Activated naive CD8-positive, alpha-beta T cell treated with anti-CD3 and anti-CD28 coated beads for 36 hours (primary cell): ENCODE results near the gene CDH6. TPM values are rescaled to one million over a fixed set of nuclear protein-coding genes. Genes with fewer than 3 reads are reported as not detected.
"Not testable (repeated sequence)": the region's sequence is repeated elsewhere in the genome, so short reads cannot be mapped to it uniquely, and the experiment has no call there.

ENCODE experiments used
- DNase-seq: peaks from one replicate; pipeline ENCODE4 v3.0.0; 2021
- H3K27ac Mint-ChIP-seq: one replicate; pipeline ENCODE4 v1.8.0; 2022; ENCODE audit warnings: mild to moderate bottlenecking, moderate library complexity, mixed read lengths
- H3K27me3 Mint-ChIP-seq: one replicate; pipeline ENCODE4 v1.8.0; 2022; ENCODE audit warnings: mild to moderate bottlenecking, mixed read lengths
- H3K36me3 Mint-ChIP-seq: one replicate; pipeline ENCODE4 v1.8.0; 2021; ENCODE audit warnings: mild to moderate bottlenecking, mixed read lengths
- H3K4me1 Mint-ChIP-seq: one replicate; pipeline ENCODE4 v1.8.0; 2021; ENCODE audit warnings: mixed read lengths
- H3K4me3 Mint-ChIP-seq: one replicate; pipeline ENCODE4 v1.8.0; 2022; ENCODE audit warnings: mild to moderate bottlenecking, moderate library complexity, mixed read lengths
- H3K9me3 Mint-ChIP-seq: one replicate; pipeline ENCODE4 v1.8.0; 2022; ENCODE audit warnings: mixed read lengths
- total RNA-seq, 2 experiments: library from RNA; stranded (reverse); gene quantifications; one replicate each; pipeline ENCODE4 v1.2.3, GENCODE V29; 2021

Gene CDH6
- total RNA-seq, 2 experiments from 2014 or later: not detected

DNA sequence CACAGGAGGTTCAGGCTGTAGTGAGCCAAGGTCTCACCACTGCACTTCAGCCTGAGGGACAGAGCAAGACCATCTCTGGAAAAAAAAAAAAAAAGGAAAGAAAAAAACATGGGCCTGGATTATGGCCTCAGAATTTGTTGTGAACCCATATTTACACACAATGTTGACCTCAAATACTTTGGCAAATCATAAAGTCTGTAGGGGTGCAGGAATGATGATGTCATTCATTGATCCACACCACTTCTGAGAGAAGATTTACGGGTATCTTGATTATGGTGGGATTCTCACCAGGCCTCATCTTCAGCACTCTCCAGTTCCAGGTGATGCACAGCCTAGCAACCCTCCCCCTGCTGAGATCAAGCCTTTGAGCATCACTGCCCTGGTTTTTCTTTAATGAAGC is 156.9 kb downstream of the CDH6 start:
- no peak overlapping the region for H3K27ac Mint-ChIP-seq
- no peaks in the 10 kb centered on the region for H3K9me3 Mint-ChIP-seq
- no peak for DNase-seq
- H3K4me1 Mint-ChIP-seq: no peaks in the 10 kb centered on the region
- H3K36me3 Mint-ChIP-seq: no peaks in the 10 kb centered on the region
- peaks cover 34% of the 10 kb centered on the region for H3K27me3 Mint-ChIP-seq
- no peak overlapping the region for H3K4me3 Mint-ChIP-seq

DNA sequence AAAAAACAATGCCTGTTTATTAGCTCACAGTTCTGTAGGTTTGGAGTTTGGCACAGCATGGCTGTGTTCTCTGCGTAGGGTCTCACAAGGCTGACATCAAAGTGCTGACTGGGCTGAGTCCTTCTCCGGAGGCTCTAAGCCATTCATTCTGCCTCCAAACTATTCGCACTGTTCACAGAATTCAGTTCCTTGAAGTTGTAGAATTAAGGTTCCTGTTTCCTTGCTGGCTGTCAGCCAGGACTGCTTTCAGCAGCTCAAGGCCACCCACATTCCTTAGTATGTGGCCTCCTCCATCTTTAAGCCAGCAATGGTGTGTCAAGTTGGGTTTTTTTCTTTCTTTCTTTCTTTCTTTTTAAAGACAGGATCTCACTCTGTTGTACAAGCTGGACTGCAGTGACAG is 161.9 kb downstream of the CDH6 start:
- Mint-ChIP-seq H3K4me3 (no peak overlapping the region), H3K9me3 (no peaks in the 10 kb centered on the region), H3K27me3 (peaks cover 15% of the 10 kb centered on the region)

DNA sequence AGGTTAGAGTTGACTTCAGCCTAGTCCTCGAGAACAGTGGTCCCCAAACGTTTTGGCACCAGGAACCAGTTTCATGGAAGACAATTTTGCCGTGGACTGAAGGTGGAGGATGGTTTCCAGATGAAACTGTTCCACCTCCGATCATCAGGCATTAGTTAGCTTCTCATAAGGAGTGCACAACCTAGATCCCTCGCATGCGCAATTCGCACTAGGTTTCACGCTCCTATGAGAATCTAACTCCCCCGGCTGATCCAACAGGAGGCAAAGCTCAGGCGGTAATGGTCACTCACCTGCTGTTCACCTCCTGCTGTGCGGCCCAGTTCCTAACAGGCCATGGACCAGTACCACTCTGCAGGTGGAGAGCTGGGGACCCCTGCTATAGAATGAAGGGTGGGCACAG is 163.6 kb downstream of the CDH6 start:
- H3K27me3 Mint-ChIP-seq: peaks cover 8% of the 10 kb centered on the region
- H3K4me1 Mint-ChIP-seq: no peaks in the 10 kb centered on the region
- no peaks in the 10 kb centered on the region for H3K36me3 Mint-ChIP-seq
- no peak overlapping the region for H3K4me3 Mint-ChIP-seq
- H3K27ac Mint-ChIP-seq: no peak overlapping the region
- no peaks in the 10 kb centered on the region for H3K9me3 Mint-ChIP-seq
- DNase-seq: no peak

More for the DNA sequence above, 161.9 kb downstream of the CDH6 start:
- Mint-ChIP-seq H3K36me3 (no peaks in the 10 kb centered on the region), H3K27ac (no peak overlapping the region), H3K4me1 (no peaks in the 10 kb centered on the region)
- DNase-seq: no peak

DNA sequence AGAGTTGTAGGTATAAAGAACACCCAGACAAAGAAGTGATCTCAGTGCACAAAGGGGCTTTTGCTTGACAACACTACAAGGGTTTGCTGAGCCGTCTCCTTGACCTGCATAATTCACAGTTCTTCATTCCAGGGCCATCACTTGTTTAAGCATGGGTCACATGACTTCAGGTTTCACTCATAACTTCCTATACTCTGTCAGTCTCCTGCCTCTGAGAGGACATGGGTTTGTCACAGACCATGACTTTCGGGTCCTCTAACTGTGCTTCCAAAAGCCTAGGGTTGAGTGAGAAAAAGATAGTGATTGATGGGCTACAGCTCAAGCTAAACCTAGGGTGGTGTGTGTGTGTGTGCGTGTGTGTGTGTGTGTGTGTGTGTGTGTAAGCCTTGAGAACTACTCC is 166.4 kb downstream of the CDH6 start:
- no peak overlapping the region for H3K27ac Mint-ChIP-seq
- no peaks in the 10 kb centered on the region for H3K4me1 Mint-ChIP-seq
- H3K4me3 Mint-ChIP-seq: no peak overlapping the region
- no peaks in the 10 kb centered on the region for H3K36me3 Mint-ChIP-seq
- H3K9me3 Mint-ChIP-seq: no peaks in the 10 kb centered on the region
- DNase-seq: no peak
- peaks cover 8% of the 10 kb centered on the region for H3K27me3 Mint-ChIP-seq

DNA sequence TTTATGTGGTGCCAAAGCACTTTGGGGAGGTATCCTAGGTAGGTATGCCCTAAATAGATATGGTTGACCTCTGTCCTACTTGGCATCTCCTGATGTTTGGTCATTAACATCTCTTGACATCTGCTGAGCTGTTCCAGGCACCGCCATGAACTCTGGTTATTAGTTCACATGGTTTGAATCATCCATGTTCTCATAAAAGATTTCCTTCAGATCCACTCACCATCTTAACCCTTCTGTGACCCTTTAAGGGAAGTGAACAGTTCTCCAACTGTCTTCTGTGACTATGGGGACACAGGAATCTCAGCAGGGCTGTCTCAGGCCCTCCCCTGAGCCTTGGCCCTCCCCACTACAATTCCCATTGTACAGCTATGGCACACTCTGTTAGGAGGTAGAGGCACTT is 167.7 kb downstream of the CDH6 start:
- H3K27me3 Mint-ChIP-seq: peaks cover 8% of the 10 kb centered on the region
- no peaks in the 10 kb centered on the region for H3K36me3 Mint-ChIP-seq
- no peaks in the 10 kb centered on the region for H3K9me3 Mint-ChIP-seq
- no peaks in the 10 kb centered on the region for H3K4me1 Mint-ChIP-seq
- H3K4me3 Mint-ChIP-seq: no peak overlapping the region
- DNase-seq: no peak
- no peak overlapping the region for H3K27ac Mint-ChIP-seq

DNA sequence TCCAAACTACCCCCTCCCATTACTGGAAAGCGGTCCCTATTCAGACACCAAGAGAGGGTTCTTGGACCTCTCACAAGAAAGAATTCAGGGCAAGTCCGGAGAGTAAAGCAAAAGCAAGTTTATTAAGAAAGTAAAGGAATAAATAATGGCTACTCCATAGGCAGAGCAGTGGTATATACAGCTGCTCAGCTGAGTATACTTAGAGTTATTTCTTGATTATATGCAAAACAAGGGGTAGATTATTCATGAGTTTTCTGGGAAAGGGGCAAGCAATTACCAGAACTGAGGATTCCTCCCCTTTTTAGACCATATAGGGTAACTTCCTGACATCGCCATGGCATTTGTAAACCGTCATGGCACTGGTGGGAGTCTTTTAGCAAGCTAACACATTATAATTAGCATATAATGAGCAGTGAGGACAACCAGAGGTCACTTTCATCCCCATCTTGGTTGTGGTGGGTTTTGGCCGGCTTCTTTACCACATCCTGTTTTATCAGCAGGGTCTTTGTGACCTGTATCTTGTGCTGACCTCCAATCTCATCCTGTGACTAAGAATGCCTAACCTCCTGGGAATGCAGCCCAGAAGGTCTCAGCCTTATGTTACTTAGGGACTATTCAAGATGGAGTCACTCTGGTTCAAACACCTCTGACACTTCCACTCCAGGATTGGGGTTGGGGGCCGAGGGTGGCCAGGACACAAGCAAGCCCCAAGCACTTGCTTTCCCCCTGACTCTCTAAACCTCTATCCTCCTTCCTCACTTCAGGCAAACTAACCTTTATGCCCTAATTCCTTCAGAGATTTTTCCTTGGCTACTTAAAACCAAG is 168.4 kb downstream of the CDH6 start:
- H3K4me1 Mint-ChIP-seq, H3K27ac Mint-ChIP-seq, H3K9me3 Mint-ChIP-seq, H3K27me3 Mint-ChIP-seq, H3K36me3 Mint-ChIP-seq, H3K4me3 Mint-ChIP-seq, DNase-seq: not testable (repeated sequence)

DNA sequence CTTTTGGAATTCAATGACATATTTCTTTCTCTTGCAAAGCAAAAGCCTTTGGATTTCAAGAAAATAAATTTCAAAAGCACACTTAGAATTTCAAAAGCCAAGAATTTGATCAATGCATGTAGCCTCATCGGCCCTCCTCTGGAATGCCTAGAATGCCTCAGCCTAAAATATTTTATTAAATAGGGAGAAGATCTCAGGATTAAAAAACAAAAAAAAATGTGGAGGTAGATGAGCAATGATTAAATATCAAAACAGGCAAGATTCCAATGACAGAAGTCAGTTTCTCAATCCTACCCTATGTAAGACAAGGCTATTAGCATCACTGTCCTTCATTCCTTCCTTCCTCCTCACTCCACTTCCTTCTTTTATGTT is 169.0 kb downstream of the CDH6 start:
- Mint-ChIP-seq H3K36me3 (no peaks in the 10 kb centered on the region), H3K27ac (no peak overlapping the region), H3K4me3 (no peak overlapping the region), H3K4me1 (no peaks in the 10 kb centered on the region), H3K9me3 (no peaks in the 10 kb centered on the region), H3K27me3 (peaks cover 8% of the 10 kb centered on the region)
- no peak for DNase-seq

DNA sequence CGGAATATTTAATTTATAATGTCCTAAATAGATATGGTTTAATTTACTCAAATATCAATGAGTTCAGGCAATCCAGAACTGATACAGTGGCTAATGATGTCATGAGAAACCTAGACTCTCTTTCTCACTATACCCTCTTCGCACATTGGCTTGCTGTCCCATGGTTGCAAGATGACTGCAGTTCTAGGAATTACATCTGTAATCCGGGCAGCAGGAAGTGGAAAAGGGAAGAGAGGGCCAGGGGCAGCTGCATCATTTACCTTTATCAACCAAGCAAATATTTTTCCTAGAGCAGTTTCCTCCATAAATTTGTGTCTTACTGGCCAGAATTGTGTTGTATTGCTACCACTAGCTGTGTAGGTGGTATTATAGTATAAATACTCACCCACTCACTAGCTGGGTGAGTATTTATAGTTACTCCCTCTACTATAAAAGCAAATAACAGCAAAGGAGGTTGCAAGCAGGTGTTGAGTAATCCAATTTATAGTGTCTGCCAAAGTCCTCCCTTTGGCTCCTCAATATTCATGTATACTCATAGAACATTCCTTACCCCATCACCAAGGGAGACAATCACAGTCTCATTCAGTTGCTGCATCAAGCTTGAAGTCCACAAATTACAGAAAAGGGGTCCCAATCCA is 169.6 kb downstream of the CDH6 start:
- H3K4me1 Mint-ChIP-seq: no peaks in the 10 kb centered on the region
- H3K4me3 Mint-ChIP-seq: no peak overlapping the region
- no peaks in the 10 kb centered on the region for H3K36me3 Mint-ChIP-seq
- no peak for DNase-seq
- peaks cover 11% of the 10 kb centered on the region for H3K27me3 Mint-ChIP-seq
- H3K27ac Mint-ChIP-seq: no peak overlapping the region
- no peaks in the 10 kb centered on the region for H3K9me3 Mint-ChIP-seq

DNA sequence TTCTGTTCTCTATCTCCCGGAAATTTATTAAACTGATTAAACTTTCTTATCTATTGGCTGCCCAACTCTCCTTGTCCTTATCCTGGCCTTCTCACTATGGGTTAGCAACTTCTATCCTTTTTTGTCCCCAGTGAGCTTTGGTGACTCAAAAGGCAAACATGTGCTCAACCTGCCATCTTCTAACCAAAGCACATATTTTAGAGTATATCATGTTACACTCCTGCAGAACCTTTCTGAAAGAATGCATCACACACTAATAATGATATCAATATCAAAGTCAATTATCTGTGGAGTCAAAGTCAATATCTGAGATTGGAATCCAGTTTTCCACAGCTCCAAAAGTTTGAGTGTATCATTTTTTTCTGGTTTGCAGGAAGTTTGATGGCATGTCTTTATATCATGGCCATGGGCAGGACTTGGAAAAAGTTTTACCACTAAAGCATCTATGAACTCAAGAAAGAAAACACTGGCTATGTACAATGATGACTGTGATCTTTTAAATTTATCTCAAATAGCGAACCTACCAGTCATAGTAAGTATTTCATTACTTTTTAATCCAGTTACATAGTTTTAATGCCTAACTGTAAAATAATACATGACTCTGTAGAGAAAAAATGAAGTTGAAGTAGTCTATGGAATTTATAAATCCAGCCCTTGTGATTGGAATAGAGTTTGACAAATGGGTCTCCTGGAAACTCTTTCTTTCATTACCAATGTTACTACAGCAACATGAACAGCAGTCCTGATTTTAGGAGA is 171.6 kb downstream of the CDH6 start:
- DNase-seq: no peak
- H3K27me3 Mint-ChIP-seq: peaks cover 20% of the 10 kb centered on the region
- H3K36me3 Mint-ChIP-seq: no peaks in the 10 kb centered on the region
- H3K9me3 Mint-ChIP-seq: no peaks in the 10 kb centered on the region
- no peaks in the 10 kb centered on the region for H3K4me1 Mint-ChIP-seq
- no peak overlapping the region for H3K27ac Mint-ChIP-seq
- H3K4me3 Mint-ChIP-seq: no peak overlapping the region

DNA sequence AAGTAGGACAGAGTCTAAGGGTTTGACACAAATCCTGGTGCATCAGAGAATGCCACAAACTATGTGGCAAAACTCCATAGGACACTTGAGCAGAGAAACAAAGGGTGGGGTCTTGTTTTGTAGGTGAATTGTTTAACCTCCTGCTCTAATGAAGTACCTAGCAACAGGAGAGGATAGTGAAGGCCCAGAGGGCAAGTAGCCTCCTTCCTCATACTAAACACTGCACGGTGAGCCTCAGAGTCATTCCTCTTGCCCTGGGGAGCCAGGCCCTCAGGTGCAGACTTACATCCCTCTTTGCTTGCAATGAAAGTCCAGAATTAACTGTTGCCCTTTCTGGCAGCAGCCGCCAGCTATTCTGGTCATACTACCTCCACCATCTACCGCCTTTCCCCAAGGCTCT is 172.3 kb downstream of the CDH6 start:
- no peak for DNase-seq
- H3K27me3 Mint-ChIP-seq: peaks cover 23% of the 10 kb centered on the region
- no peaks in the 10 kb centered on the region for H3K4me1 Mint-ChIP-seq
- no peaks in the 10 kb centered on the region for H3K9me3 Mint-ChIP-seq
- no peak overlapping the region for H3K4me3 Mint-ChIP-seq
- H3K36me3 Mint-ChIP-seq: no peaks in the 10 kb centered on the region
- H3K27ac Mint-ChIP-seq: no peak overlapping the region

DNA sequence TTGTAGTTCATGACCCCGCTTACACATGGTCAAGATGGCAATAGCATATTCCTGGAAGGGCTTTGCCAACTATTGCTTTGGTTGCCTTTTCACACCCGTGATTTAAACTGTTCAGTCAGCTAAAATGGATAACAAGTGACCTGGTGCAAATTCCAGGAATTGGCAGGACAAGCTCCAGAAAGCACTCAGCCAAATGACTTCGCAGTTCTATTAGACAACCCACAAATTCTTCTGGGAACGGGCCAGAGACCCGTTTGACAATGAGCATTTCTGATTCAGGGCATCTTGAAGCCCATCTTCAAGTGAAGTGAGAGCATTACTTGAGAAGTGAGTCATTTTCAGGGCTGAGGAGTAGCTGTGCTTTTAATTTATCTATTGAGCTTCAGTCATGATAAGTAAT is 173.5 kb downstream of the CDH6 start:
- no peak for DNase-seq
- no peak overlapping the region for H3K4me3 Mint-ChIP-seq
- no peaks in the 10 kb centered on the region for H3K9me3 Mint-ChIP-seq
- peaks cover 18% of the 10 kb centered on the region for H3K27me3 Mint-ChIP-seq
- H3K36me3 Mint-ChIP-seq: no peaks in the 10 kb centered on the region
- no peaks in the 10 kb centered on the region for H3K4me1 Mint-ChIP-seq
- H3K27ac Mint-ChIP-seq: no peak overlapping the region

DNA sequence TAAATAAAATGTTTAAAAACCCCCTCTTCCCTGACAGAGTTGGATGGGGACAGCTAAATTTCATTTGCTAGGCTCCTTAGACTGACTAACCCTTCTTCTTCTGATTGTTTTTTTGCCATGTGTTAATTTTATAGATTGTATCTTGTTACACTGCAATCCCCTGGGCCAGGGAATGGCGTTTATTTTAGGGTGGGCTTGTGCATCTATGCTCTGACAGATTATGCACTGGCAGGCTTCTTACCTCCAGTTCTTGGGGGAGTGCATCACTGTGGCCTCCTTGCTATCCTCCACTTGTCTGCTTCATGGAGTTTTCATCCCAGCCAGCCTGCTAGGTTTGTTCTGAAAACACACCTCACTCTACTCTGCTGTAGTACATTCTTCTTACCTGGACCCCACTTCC is 178.6 kb downstream of the CDH6 start:
- Mint-ChIP-seq H3K36me3 (no peaks in the 10 kb centered on the region), H3K9me3 (no peaks in the 10 kb centered on the region), H3K27ac (no peak overlapping the region), H3K27me3 (peaks cover 21% of the 10 kb centered on the region), H3K4me3 (no peak overlapping the region), H3K4me1 (no peaks in the 10 kb centered on the region)
- DNase-seq: no peak

DNA sequence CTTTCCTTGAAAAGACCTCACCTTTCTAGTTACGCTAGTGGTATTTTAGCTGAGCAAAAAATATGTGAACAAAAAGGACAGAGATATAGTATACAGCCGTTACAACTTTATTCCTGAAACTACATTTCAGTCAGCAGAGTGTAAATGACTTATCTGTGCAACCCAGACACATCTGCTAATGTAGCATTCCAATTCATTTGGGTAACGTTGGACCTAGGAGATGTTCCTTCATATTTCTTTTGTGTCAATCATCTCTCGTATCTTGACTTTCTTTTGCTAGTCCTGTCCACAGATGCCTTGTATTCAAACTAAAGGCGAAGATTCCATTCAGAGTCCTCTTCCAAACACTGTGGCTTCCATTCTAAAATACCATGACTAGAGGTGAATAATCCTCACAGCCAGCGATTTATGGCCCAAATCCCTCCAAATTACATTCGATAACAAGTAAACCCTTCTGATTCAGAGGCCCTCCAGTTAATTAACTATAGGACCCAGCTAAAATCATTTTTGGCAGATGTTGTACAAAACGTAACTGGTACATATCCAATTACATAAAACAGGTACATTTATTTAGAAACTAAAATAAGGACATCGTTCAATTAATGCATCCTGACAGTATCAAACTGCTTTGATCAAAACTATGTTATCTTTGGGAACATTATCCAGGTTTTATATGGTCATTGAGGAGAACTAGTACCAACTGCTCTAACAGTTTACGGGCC is 182.7 kb downstream of the CDH6 start:
- H3K4me3 Mint-ChIP-seq: no peak overlapping the region
- DNase-seq: no peak
- H3K9me3 Mint-ChIP-seq: no peaks in the 10 kb centered on the region
- H3K4me1 Mint-ChIP-seq: no peaks in the 10 kb centered on the region
- H3K27ac Mint-ChIP-seq: no peak overlapping the region
- H3K36me3 Mint-ChIP-seq: no peaks in the 10 kb centered on the region
- H3K27me3 Mint-ChIP-seq: peaks cover 6% of the 10 kb centered on the region

DNA sequence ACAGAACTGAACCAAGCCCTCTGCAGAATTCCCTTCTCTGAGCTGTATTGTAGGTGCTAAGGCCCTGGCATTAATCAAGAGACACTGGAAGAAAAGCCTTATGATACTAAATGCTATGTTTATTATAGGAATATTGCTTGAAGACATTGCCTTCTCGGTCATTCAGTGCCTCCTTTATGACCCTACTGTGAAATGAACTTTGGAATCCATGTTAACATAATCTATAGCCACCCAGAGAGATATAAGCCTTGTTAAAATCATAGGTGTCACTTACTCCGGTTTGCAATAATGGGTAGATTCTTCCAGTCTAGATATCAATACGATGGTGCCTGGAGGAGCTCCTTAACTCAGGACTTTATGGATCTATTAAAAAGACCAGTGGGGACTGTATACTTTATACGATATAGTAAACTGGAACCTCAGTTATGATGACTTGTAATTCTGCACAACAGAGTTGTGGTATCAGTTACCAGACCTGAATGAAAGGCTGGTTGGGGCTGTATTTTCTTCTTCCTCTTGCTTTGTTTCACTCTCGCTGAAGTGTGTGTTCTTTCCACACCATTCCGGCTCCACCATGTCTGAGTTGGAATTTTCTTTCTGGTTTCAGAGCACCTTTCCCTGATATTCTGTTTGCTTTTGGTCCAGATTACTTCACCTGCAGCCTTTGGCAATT is 183.9 kb downstream of the CDH6 start:
- H3K27ac Mint-ChIP-seq: no peak overlapping the region
- H3K27me3 Mint-ChIP-seq: peaks cover 9% of the 10 kb centered on the region
- H3K4me3 Mint-ChIP-seq: no peak overlapping the region
- no peaks in the 10 kb centered on the region for H3K36me3 Mint-ChIP-seq
- no peaks in the 10 kb centered on the region for H3K4me1 Mint-ChIP-seq
- H3K9me3 Mint-ChIP-seq: no peaks in the 10 kb centered on the region
- DNase-seq: no peak

DNA sequence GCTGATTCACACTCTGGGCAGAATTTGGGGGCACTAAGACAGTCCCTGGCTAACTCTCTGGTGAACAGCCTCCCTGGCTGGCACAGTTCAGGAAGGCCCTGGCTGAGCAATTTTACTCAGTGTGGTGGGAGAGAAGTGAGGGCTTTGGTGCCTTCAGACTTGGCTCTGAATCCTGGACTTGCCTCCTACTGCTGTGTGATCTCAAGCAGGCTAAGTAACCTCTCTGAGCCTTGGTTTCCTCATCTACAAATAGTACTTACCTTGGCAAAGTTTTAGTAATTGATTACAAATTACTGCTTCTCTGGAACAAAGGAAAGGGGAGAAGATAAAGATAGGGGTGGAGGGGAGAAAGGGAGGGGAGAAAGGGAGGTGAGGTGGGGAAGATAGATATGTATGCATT is 184.7 kb downstream of the CDH6 start:
- H3K27me3 Mint-ChIP-seq: peaks cover 10% of the 10 kb centered on the region
- DNase-seq: no peak
- no peak overlapping the region for H3K27ac Mint-ChIP-seq

More for the DNA sequence above, 184.7 kb downstream of the CDH6 start:
- H3K36me3 Mint-ChIP-seq: no peaks in the 10 kb centered on the region
- H3K4me3 Mint-ChIP-seq: no peak overlapping the region
- H3K9me3 Mint-ChIP-seq: no peaks in the 10 kb centered on the region
- H3K4me1 Mint-ChIP-seq: no peaks in the 10 kb centered on the region
